ENCODE measurements around the gene ZNF440.

GRCh38 chr19:11853358-11853757 is 39.3 kb downstream of the ZNF440 start:
- TF ChIP-seq CTCF (conservative IDR thresholded peaks at IDR 0.05; ENCODE audit: low read length) (no peak), EZH2phosphoT487 (IDR thresholded peaks at IDR 0.05; ENCODE audit: borderline replicate concordance, low read depth, low read length) (no peak)
